Neural cell (in vitro differentiated cells): Measurements from ENCODE around the gene MRPL12. TPM values are rescaled to one million over a fixed set of nuclear protein-coding genes. Genes with fewer than 3 reads are reported as not detected.

Experiments used
- H2AFZ ChIP-seq: fragments of 200-600, 300-800 bp; sonication (generic), shearing (Covaris generic); 2 replicates; pipeline ENCODE4 v1.6.0; 2014; ENCODE audit warnings: low read depth, mild to moderate bottlenecking, antibody characterized with exemption, low read length, moderate library complexity
- H3F3A ChIP-seq: fragments of 200-600 bp; shearing (Covaris generic); 2 replicates; pipeline ENCODE4 v1.6.1; 2016; ENCODE audit warnings: mild to moderate bottlenecking, moderate library complexity, mixed read lengths, antibody characterized with exemption, low read length; ENCODE audit not compliant: insufficient read depth, poor library complexity, severe bottlenecking
- H3K27ac ChIP-seq: fragments of 200-600, 300-800 bp; sonication (generic), shearing (Covaris generic); 2 replicates; pipeline ENCODE4 v1.5.1; 2014; ENCODE audit warnings: mild to moderate bottlenecking, low read length, moderate library complexity
- H3K27me3 ChIP-seq: fragments of 300-800, 200-600 bp; sonication (generic), shearing (Covaris generic); 2 replicates; pipeline ENCODE4 v1.6.0; 2014; ENCODE audit warnings: mild to moderate bottlenecking, low read depth, low read length, moderate library complexity; ENCODE audit not compliant: insufficient read depth
- H3K36me3 ChIP-seq: fragments of 300-800, 200-600 bp; sonication (generic), shearing (Covaris generic); 2 replicates; pipeline ENCODE4 v1.5.1; 2014; ENCODE audit warnings: mild to moderate bottlenecking, antibody characterized with exemption, low read length, moderate library complexity; ENCODE audit not compliant: insufficient read depth
- H3K4me2 ChIP-seq: fragments of 300-800, 200-600 bp; sonication (generic), shearing (Covaris generic); 2 replicates; pipeline ENCODE4 v1.6.0; 2014; ENCODE audit warnings: mild to moderate bottlenecking, low read length
- H3K4me3 ChIP-seq: fragments of 300-800, 200-600 bp; sonication (generic), shearing (Covaris generic); 2 replicates; pipeline ENCODE4 v1.5.1; 2014; ENCODE audit warnings: mild to moderate bottlenecking, low read length, moderate library complexity
- H3K79me2 ChIP-seq: fragments of 200-600 bp; shearing (Covaris generic); replicated peaks from 2 replicates; pipeline ENCODE4 v1.6.0; 2014; ENCODE audit warnings: mild to moderate bottlenecking, low read length, moderate library complexity; ENCODE audit not compliant: insufficient read depth
- H3K9ac ChIP-seq: fragments of 300-800, 200-600 bp; sonication (generic), shearing (Covaris generic); 2 replicates; pipeline ENCODE4 v1.6.1; 2016; ENCODE audit warnings: mild to moderate bottlenecking, low read length, mixed read lengths
- H3K9me2 ChIP-seq: fragments of 200-600 bp; shearing (Covaris generic); 2 replicates; pipeline ENCODE4 v1.6.1; 2016; ENCODE audit warnings: mild to moderate bottlenecking, low read length, mixed read lengths; ENCODE audit not compliant: insufficient read depth
- H3K9me3 ChIP-seq: fragments of 200-600, 300-800 bp; sonication (generic), shearing (Covaris generic); 2 replicates; pipeline ENCODE4 v1.6.1; 2016; ENCODE audit warnings: mild to moderate bottlenecking, mixed run types, low read length, moderate library complexity, mixed read lengths
- H4K20me1 ChIP-seq: fragments of 200-600 bp; shearing (Covaris generic); 2 replicates; pipeline ENCODE4 v1.6.1; 2016; ENCODE audit warnings: mild to moderate bottlenecking, mixed run types; ENCODE audit not compliant: insufficient read depth
- CTCF ChIP-seq: fragments of 450-650 bp; IDR thresholded peaks from 2 replicates; pipeline ENCODE4 v1.5.1; 2014; ENCODE audit warnings: antibody characterized with exemption, mild to moderate bottlenecking, moderate library complexity; ENCODE audit not compliant: poor library complexity, severe bottlenecking
- EP300 ChIP-seq: fragments of 450-650 bp; conservative IDR thresholded peaks from 2 replicates; pipeline ENCODE4 v1.6.1; 2014; ENCODE audit warnings: antibody characterized with exemption, mild to moderate bottlenecking, moderate library complexity; ENCODE audit not compliant: poor library complexity, severe bottlenecking
- EZH2 ChIP-seq: fragments of 200-600, 300-800 bp; shearing (Covaris generic), sonication (generic); IDR thresholded peaks from 2 replicates; pipeline ENCODE4 v1.6.1; 2014; ENCODE audit warnings: antibody characterized with exemption, low read length, borderline replicate concordance, mild to moderate bottlenecking; ENCODE audit not compliant: insufficient read depth, poor library complexity, severe bottlenecking
- MXI1 ChIP-seq: fragments of 450-650 bp; conservative IDR thresholded peaks from 2 replicates; pipeline ENCODE4 v1.6.1; 2014; ENCODE audit warnings: antibody characterized with exemption, mild to moderate bottlenecking; ENCODE audit not compliant: poor library complexity, severe bottlenecking
- POLR2AphosphoS5 ChIP-seq: IDR thresholded peaks from 2 replicates; pipeline ENCODE4 v1.6.1; 2012
- RAD21 ChIP-seq: fragments of 450-650 bp; conservative IDR thresholded peaks from 2 replicates; pipeline ENCODE4 v1.6.1; 2014; ENCODE audit warnings: antibody characterized with exemption, mild to moderate bottlenecking, moderate library complexity
- REST ChIP-seq: IDR thresholded peaks from 2 replicates; pipeline ENCODE4 v1.6.1; 2012; ENCODE audit warnings: borderline replicate concordance
- SMC3 ChIP-seq: fragments of 450-650 bp; conservative IDR thresholded peaks from 2 replicates; pipeline ENCODE4 v1.6.1; 2014; ENCODE audit warnings: antibody characterized with exemption, mild to moderate bottlenecking, moderate library complexity; ENCODE audit not compliant: poor library complexity
- TAF1 ChIP-seq: IDR thresholded peaks from 2 replicates; pipeline ENCODE4 v1.6.1; 2012; ENCODE audit warnings: low read depth
- polyA plus RNA-seq: library from polyadenylated mRNA; depleted of rRNA; stranded (reverse); fragments of >200 nt; gene quantifications from 2 replicates; pipeline ENCODE4 v1.2.3, GENCODE V29; 2014

MRPL12 gene
- polyA plus RNA-seq, 1 donor from 2014 or later, result 10.4 TPM

DNA sequence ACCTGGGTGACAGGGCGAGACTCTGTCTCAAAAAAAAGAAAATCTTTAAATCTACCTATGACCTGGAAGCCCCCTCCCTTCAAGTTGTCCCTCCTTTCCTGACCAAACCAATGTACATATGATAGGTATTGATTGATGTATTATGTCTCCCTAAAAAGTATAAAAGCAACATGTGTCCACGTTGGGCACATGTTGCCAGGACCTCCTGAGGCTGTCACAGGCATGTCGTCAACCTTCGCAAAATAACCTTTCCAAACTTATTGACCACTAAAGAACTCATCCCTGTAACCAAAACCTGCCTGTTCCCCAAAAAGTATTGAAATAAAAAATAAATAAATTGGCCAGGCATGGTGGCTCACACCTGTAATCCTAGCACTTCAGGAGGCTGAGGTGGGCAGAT lies 41.2 kb upstream of the MRPL12 start:
- Histone ChIP-seq H4K20me1 (no peaks in the 10 kb centered on the region), H3K4me2 (no peak overlapping the region), H3K79me2 (peaks cover 2% of the 10 kb centered on the region), H3K27ac (no peak overlapping the region), H3K9ac (no peak overlapping the region), H3K4me3 (no peak overlapping the region), H3K9me3 (no peaks in the 10 kb centered on the region), H2AFZ (no peak overlapping the region), H3K36me3 (no peaks in the 10 kb centered on the region), H3F3A (no peaks in the 10 kb centered on the region), H3K9me2 (no peaks in the 10 kb centered on the region), H3K27me3 (no peaks in the 10 kb centered on the region)
- TF ChIP-seq MXI1, result no peak
- no peak for TF ChIP-seq POLR2AphosphoS5
- no peak for TF ChIP-seq CTCF
- no peak for TF ChIP-seq SMC3
- TF ChIP-seq REST, result no peak
- TF ChIP-seq RAD21, result no peak
- TF ChIP-seq EP300, result no peak
- TF ChIP-seq TAF1, result no peak
- no peak for TF ChIP-seq EZH2

- Histone ChIP-seq H3K9me3 (no peaks in the 10 kb centered on the region), H3K9ac (no peak overlapping the region), H4K20me1 (no peaks in the 10 kb centered on the region), H3K4me2 (no peak overlapping the region), H2AFZ (no peak overlapping the region), H3K4me3 (no peak overlapping the region), H3F3A (no peaks in the 10 kb centered on the region), H3K9me2 (no peaks in the 10 kb centered on the region), H3K27me3 (no peaks in the 10 kb centered on the region), H3K27ac (no peak overlapping the region), H3K79me2 (peaks cover 10% of the 10 kb centered on the region), H3K36me3 (no peaks in the 10 kb centered on the region)
- TF ChIP-seq EZH2 (no peak), POLR2AphosphoS5 (no peak), SMC3 (no peak), TAF1 (no peak), CTCF (no peak), EP300 (no peak), MXI1 (no peak), RAD21 (no peak), REST (no peak)
Measured at GRCh38 chr17:81664051-81664470, 39.1 kb upstream of the MRPL12 start.
